IPS-20b (cell line): ENCODE results near the gene KLF15.

ENCODE experiments used
- H3K27ac ChIP-seq: one replicate; pipeline ENCODE4 v1.5.1; 2013; ENCODE audit warnings: low read length
- H3K27me3 ChIP-seq: 2 replicates; pipeline ENCODE4 v1.6.1; 2013; ENCODE audit warnings: mild to moderate bottlenecking, low read length, inconsistent platforms; ENCODE audit not compliant: insufficient read depth
- H3K36me3 ChIP-seq: 2 replicates; pipeline ENCODE4 v1.6.1; 2013; ENCODE audit warnings: low read depth, mild to moderate bottlenecking, inconsistent platforms, low read length, moderate library complexity; ENCODE audit not compliant: insufficient read depth
- H3K4me1 ChIP-seq: 2 replicates; pipeline ENCODE4 v1.6.1; 2013; ENCODE audit warnings: mild to moderate bottlenecking, control low read depth, inconsistent platforms, low read length, moderate library complexity; ENCODE audit not compliant: insufficient read depth
- H3K4me3 ChIP-seq: 2 replicates; pipeline ENCODE4 v1.5.1; 2013; ENCODE audit warnings: mild to moderate bottlenecking, low read length, inconsistent platforms
- H3K9ac ChIP-seq: 2 replicates; pipeline ENCODE4 v1.6.1; 2013; ENCODE audit warnings: low read depth, mild to moderate bottlenecking, inconsistent platforms, low read length, moderate library complexity
- H3K9me3 ChIP-seq: 2 replicates; pipeline ENCODE4 v1.6.1; 2013; ENCODE audit warnings: mild to moderate bottlenecking, low read depth, low read length, inconsistent platforms; ENCODE audit not compliant: insufficient read depth

Gene KLF15

GRCh38 chr3:126356373-126357264 lies 589 bp downstream of the KLF15 start:
- Histone ChIP-seq H3K36me3 (peaks cover 5% of the 10 kb centered on the region; the same call in 1 of the 2 replicates), H3K9ac (peak overlapping the region; percentile 65; the same call in 1 of the 2 replicates), H3K27ac (no peak overlapping the region), H3K4me3 (peak overlapping the region; percentile 78), H3K27me3 (peaks cover 33% of the 10 kb centered on the region), H3K4me1 (peaks cover 14% of the 10 kb centered on the region; the same call in 1 of the 2 replicates), H3K9me3 (no peaks in the 10 kb centered on the region)

- peaks cover 10% of the 10 kb centered on the region; the same call in 1 of the 2 replicates for H3K36me3 ChIP-seq
- H3K4me1 ChIP-seq: peaks cover 14% of the 10 kb centered on the region; the same call in 1 of the 2 replicates
- peak overlapping the region; percentile 86; the same call in 1 of the 2 replicates for H3K9ac ChIP-seq
- H3K4me3 ChIP-seq: peak overlapping the region; percentile 78
- no peak overlapping the region for H3K27ac ChIP-seq
- H3K9me3 ChIP-seq: no peaks in the 10 kb centered on the region
- peaks cover 31% of the 10 kb centered on the region for H3K27me3 ChIP-seq
Measured at GRCh38 chr3:126355777-126356372, 1.3 kb downstream of the KLF15 start.

GRCh38 chr3:126355251-126355650 lies 2.0 kb downstream of the KLF15 start:
- Histone ChIP-seq H3K4me3 (peak overlapping the region; percentile 78), H3K9me3 (no peaks in the 10 kb centered on the region), H3K27ac (no peak overlapping the region), H3K4me1 (peaks cover 14% of the 10 kb centered on the region; the same call in 1 of the 2 replicates), H3K27me3 (peaks cover 25% of the 10 kb centered on the region), H3K9ac (peak overlapping the region; percentile 86; the same call in 1 of the 2 replicates), H3K36me3 (peaks cover 15% of the 10 kb centered on the region; the same call in 1 of the 2 replicates)

- no peak overlapping the region for H3K27ac ChIP-seq
- peak overlapping the region; percentile 86; the same call in 1 of the 2 replicates for H3K9ac ChIP-seq
- peaks cover 14% of the 10 kb centered on the region; the same call in 1 of the 2 replicates for H3K4me1 ChIP-seq
- H3K27me3 ChIP-seq: peaks cover 20% of the 10 kb centered on the region
- H3K4me3 ChIP-seq: peak overlapping the region; percentile 78; the same call in 1 of the 2 replicates
- H3K9me3 ChIP-seq: no peaks in the 10 kb centered on the region
- H3K36me3 ChIP-seq: peaks cover 15% of the 10 kb centered on the region; the same call in 1 of the 2 replicates
Measured at GRCh38 chr3:126354776-126355175, 2.4 kb downstream of the KLF15 start.

- peaks cover 14% of the 10 kb centered on the region; the same call in 1 of the 2 replicates for H3K4me1 ChIP-seq
- H3K36me3 ChIP-seq: peaks cover 15% of the 10 kb centered on the region; the same call in 1 of the 2 replicates
- no peaks in the 10 kb centered on the region for H3K9me3 ChIP-seq
- no peak overlapping the region for H3K9ac ChIP-seq
- H3K27ac ChIP-seq: no peak overlapping the region
- H3K27me3 ChIP-seq: peaks cover 10% of the 10 kb centered on the region
- H3K4me3 ChIP-seq: no peak overlapping the region
Measured at GRCh38 chr3:126353694-126354321, 3.4 kb downstream of the KLF15 start.

GRCh38 chr3:126352476-126353454 lies 4.4 kb downstream of the KLF15 start:
- Histone ChIP-seq H3K9me3 (no peaks in the 10 kb centered on the region), H3K27ac (no peak overlapping the region), H3K9ac (no peak overlapping the region), H3K36me3 (peaks cover 15% of the 10 kb centered on the region; the same call in 1 of the 2 replicates), H3K27me3 (peaks cover under 1% of the 10 kb centered on the region; the same call in 1 of the 2 replicates), H3K4me3 (no peak overlapping the region), H3K4me1 (peaks cover 7% of the 10 kb centered on the region; the same call in 1 of the 2 replicates)

GRCh38 chr3:126351771-126352475 lies 5.3 kb downstream of the KLF15 start:
- Histone ChIP-seq H3K9me3 (no peaks in the 10 kb centered on the region), H3K27me3 (no peaks in the 10 kb centered on the region), H3K36me3 (peaks cover 15% of the 10 kb centered on the region; the same call in 1 of the 2 replicates), H3K4me3 (no peak overlapping the region), H3K4me1 (peaks cover 7% of the 10 kb centered on the region; the same call in 1 of the 2 replicates), H3K9ac (no peak overlapping the region), H3K27ac (no peak overlapping the region)

GRCh38 chr3:126351086-126351770 lies 6.0 kb downstream of the KLF15 start:
- Histone ChIP-seq H3K27ac (no peak overlapping the region), H3K36me3 (peaks cover 15% of the 10 kb centered on the region; the same call in 1 of the 2 replicates), H3K4me1 (peaks cover 7% of the 10 kb centered on the region; the same call in 1 of the 2 replicates), H3K9ac (no peak overlapping the region), H3K27me3 (no peaks in the 10 kb centered on the region), H3K4me3 (no peak overlapping the region), H3K9me3 (no peaks in the 10 kb centered on the region)

- H3K9ac ChIP-seq: no peak overlapping the region
- H3K9me3 ChIP-seq: no peaks in the 10 kb centered on the region
- H3K4me1 ChIP-seq: peaks cover 6% of the 10 kb centered on the region; the same call in 1 of the 2 replicates
- H3K36me3 ChIP-seq: peaks cover 15% of the 10 kb centered on the region; the same call in 1 of the 2 replicates
- no peak overlapping the region for H3K4me3 ChIP-seq
- H3K27ac ChIP-seq: no peak overlapping the region
- no peaks in the 10 kb centered on the region for H3K27me3 ChIP-seq
Measured at GRCh38 chr3:126350502-126351085, 6.6 kb downstream of the KLF15 start.
